Activated T-cell treated with anti-CD3 and anti-CD28 coated beads, Interleukin-2, amount 50 U/mL, for 4 hours (primary cell): ENCODE measurements around the gene MLF2. TPM values are rescaled to one million over a fixed set of nuclear protein-coding genes. Genes with fewer than 3 reads are reported as not detected.

ENCODE experiments used
- ATAC-seq, 2 donors: fragments of 200-7000 bp; cut with Tn5 transposase; one replicate each; pipeline ENCODE4 v1.10.0; 2021
- DNase-seq: peaks from one replicate; pipeline ENCODE4 v3.0.0-alpha.2; 2020
- H3K27me3 Mint-ChIP-seq: one replicate; pipeline ENCODE4 v1.8.0; 2021; ENCODE audit warnings: low read depth, mixed read lengths
- H3K36me3 Mint-ChIP-seq: one replicate; pipeline ENCODE4 v1.8.0; 2022; ENCODE audit warnings: mixed read lengths; ENCODE audit not compliant: insufficient read depth
- H3K4me1 Mint-ChIP-seq: one replicate; pipeline ENCODE4 v1.8.0; 2021; ENCODE audit warnings: low read depth, mixed read lengths
- H3K4me3 Mint-ChIP-seq: one replicate; pipeline ENCODE4 v1.8.0; 2021; ENCODE audit warnings: mild to moderate bottlenecking, moderate library complexity, mixed read lengths
- H3K9me3 Mint-ChIP-seq: one replicate; pipeline ENCODE4 v1.8.0; 2021; ENCODE audit warnings: mixed read lengths
- total RNA-seq, 3 donors: library from RNA; stranded (reverse); gene quantifications; one replicate each; pipeline ENCODE4 v1.2.1, GENCODE V29; 2021

Gene MLF2
- total RNA-seq, 3 donors from 2014 or later: 185 to 199 (median 189) TPM

GRCh38 chr12:6771509-6772330, 18.8 kb upstream of the MLF2 start:
- Mint-ChIP-seq H3K27me3 (peaks cover 39% of the 10 kb centered on the region), H3K4me3 (peak overlapping the region; percentile 77), H3K9me3 (no peaks in the 10 kb centered on the region), H3K36me3 (peaks cover 8% of the 10 kb centered on the region), H3K4me1 (peaks cover 63% of the 10 kb centered on the region)
- DNase-seq (no peak), ATAC-seq (no peak)

GRCh38 chr12:6771091-6771495, 18.2 kb upstream of the MLF2 start:
- Mint-ChIP-seq H3K4me1 (peaks cover 58% of the 10 kb centered on the region), H3K4me3 (no peak overlapping the region), H3K36me3 (peaks cover 8% of the 10 kb centered on the region), H3K9me3 (no peaks in the 10 kb centered on the region), H3K27me3 (peaks cover 35% of the 10 kb centered on the region)
- DNase-seq (no peak), ATAC-seq (no peak)

DNA sequence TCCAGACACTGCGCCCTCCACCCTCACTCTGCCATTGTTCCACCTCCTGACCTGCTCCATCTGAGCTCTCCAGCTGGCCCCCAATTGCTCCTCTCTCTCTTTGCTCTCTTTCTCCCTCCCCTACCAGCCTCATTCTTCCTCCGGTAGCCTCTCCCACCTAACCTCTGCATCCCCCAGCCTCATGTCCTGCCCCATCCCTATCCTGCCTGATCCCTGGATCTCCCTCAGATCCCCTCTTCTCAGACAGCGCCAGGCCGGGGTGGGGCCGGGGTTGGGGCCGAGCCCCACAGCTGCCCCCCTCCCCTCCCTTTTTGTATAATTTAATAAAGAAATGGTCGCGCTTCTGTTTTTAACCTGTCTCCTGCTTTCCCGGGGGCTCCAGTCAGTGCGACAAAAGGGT, 17.7 kb upstream of the MLF2 start:
- no peak overlapping the region for H3K4me3 Mint-ChIP-seq

DNA sequence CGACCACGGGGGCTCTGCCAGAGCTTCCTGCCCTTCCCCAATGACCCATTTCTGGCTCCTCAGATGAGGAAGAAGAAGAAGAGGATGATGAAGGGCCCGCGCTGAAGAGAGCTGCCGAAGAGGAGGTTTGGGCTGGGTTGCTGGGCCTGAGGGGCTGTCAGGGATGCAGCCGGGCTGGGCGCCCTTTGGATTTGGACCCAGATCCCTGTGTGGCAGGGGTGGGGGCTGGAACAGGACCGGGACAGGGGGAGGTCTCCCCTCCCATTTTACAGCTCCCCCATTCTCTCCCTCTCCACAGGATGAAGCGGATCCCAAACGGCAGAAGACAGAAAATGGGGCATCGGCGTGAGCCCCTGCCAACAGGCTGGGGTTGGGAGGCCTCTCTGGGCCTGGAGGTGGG, 17.2 kb upstream of the MLF2 start:
- DNase-seq (no peak), ATAC-seq (no peak)
- Mint-ChIP-seq H3K36me3 (peaks cover 8% of the 10 kb centered on the region), H3K4me3 (no peak overlapping the region), H3K27me3 (peaks cover 40% of the 10 kb centered on the region), H3K4me1 (peaks cover 57% of the 10 kb centered on the region), H3K9me3 (no peaks in the 10 kb centered on the region)

More for the DNA sequence above, 17.7 kb upstream of the MLF2 start:
- H3K27me3 Mint-ChIP-seq: peaks cover 37% of the 10 kb centered on the region
- H3K4me1 Mint-ChIP-seq: peaks cover 57% of the 10 kb centered on the region
- H3K9me3 Mint-ChIP-seq: no peaks in the 10 kb centered on the region
- ATAC-seq: no peak
- peaks cover 8% of the 10 kb centered on the region for H3K36me3 Mint-ChIP-seq
- DNase-seq: no peak

DNA sequence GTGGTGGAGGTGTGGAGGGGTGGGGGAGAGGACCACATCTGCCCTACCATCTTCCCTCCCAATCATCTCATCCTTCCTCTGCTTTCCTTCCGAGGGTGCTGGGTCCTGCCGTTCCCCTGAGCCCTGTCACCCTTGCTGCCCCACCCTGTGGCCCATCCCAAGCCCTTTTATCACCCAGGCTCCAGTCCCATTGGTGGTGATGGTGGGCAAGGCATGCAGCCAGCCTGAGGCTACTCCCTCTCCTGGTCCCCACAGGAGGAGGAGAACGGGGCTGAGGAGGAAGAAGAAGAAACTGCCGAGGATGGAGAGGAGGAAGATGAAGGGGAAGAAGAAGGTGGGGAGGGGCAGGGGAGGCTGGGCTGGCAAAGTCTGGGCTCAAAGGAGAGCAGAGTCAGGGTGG, 16.7 kb upstream of the MLF2 start:
- no peak for DNase-seq
- no peaks in the 10 kb centered on the region for H3K9me3 Mint-ChIP-seq
- H3K27me3 Mint-ChIP-seq: peaks cover 37% of the 10 kb centered on the region
- H3K36me3 Mint-ChIP-seq: peaks cover 4% of the 10 kb centered on the region
- ATAC-seq: no peak
- H3K4me3 Mint-ChIP-seq: no peak overlapping the region
- peaks cover 56% of the 10 kb centered on the region for H3K4me1 Mint-ChIP-seq

- Mint-ChIP-seq H3K36me3 (peaks cover 2% of the 10 kb centered on the region), H3K9me3 (no peaks in the 10 kb centered on the region), H3K27me3 (peaks cover 39% of the 10 kb centered on the region), H3K4me3 (no peak overlapping the region), H3K4me1 (peaks cover 55% of the 10 kb centered on the region)
- DNase-seq: no peak
- no peak for ATAC-seq
Measured at GRCh38 chr12:6768990-6769389, 16.0 kb upstream of the MLF2 start.

GRCh38 chr12:6768437-6768914, 15.5 kb upstream of the MLF2 start:
- ATAC-seq (no peak), DNase-seq (no peak)
- peaks cover 38% of the 10 kb centered on the region for H3K27me3 Mint-ChIP-seq
- H3K36me3 Mint-ChIP-seq: peaks cover 2% of the 10 kb centered on the region
- peaks cover 55% of the 10 kb centered on the region for H3K4me1 Mint-ChIP-seq
- H3K9me3 Mint-ChIP-seq: no peaks in the 10 kb centered on the region
- no peak overlapping the region for H3K4me3 Mint-ChIP-seq

- Mint-ChIP-seq H3K4me3 (peak overlapping the region; percentile 76), H3K36me3 (peaks cover 2% of the 10 kb centered on the region), H3K9me3 (no peaks in the 10 kb centered on the region), H3K27me3 (peaks cover 35% of the 10 kb centered on the region), H3K4me1 (peaks cover 48% of the 10 kb centered on the region)
- ATAC-seq (no peak), DNase-seq (no peak)
Measured at GRCh38 chr12:6767353-6768319, 14.7 kb upstream of the MLF2 start.

DNA sequence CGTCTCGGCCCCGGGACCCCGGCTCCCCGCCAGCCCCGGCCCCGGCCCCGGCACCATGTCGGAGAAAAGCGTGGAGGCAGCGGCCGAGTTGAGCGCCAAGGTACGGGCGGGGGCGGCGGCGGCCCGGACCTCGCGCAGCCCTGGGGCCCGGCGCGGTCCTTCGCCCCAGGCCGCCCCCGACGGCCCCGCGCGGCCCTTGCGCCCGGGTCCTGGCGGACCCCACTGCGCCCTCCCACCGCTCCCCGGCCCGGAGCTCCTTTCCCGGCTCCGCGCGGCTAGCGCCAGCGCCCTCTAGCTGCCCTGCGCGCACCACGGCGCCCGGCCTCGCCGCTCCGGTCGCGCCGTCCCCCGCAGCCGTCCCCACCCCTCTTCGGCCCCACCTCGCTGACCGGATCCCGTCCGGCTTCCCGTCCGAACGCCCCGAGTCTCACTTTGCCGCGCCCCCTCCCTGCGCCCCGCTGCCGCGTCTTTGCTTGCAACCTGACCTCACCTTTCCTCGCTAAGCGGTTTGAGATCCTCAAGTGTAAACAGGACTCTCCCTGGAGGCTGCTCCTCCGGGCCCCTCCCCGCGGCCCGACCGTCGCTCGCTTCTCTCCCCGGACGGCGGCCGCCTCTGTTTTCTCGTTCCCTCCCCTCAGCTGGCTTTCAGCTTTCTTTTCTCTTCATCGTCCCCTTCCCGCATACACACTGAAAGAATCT, 13.9 kb upstream of the MLF2 start:
- peaks cover 35% of the 10 kb centered on the region for H3K27me3 Mint-ChIP-seq
- peaks cover 41% of the 10 kb centered on the region for H3K4me1 Mint-ChIP-seq
- no peaks in the 10 kb centered on the region for H3K9me3 Mint-ChIP-seq
- peak overlapping the region; percentile 76 for H3K4me3 Mint-ChIP-seq
- ATAC-seq (peak; percentile 75 to 76), DNase-seq (no peak)
- H3K36me3 Mint-ChIP-seq: peaks cover 2% of the 10 kb centered on the region

DNA sequence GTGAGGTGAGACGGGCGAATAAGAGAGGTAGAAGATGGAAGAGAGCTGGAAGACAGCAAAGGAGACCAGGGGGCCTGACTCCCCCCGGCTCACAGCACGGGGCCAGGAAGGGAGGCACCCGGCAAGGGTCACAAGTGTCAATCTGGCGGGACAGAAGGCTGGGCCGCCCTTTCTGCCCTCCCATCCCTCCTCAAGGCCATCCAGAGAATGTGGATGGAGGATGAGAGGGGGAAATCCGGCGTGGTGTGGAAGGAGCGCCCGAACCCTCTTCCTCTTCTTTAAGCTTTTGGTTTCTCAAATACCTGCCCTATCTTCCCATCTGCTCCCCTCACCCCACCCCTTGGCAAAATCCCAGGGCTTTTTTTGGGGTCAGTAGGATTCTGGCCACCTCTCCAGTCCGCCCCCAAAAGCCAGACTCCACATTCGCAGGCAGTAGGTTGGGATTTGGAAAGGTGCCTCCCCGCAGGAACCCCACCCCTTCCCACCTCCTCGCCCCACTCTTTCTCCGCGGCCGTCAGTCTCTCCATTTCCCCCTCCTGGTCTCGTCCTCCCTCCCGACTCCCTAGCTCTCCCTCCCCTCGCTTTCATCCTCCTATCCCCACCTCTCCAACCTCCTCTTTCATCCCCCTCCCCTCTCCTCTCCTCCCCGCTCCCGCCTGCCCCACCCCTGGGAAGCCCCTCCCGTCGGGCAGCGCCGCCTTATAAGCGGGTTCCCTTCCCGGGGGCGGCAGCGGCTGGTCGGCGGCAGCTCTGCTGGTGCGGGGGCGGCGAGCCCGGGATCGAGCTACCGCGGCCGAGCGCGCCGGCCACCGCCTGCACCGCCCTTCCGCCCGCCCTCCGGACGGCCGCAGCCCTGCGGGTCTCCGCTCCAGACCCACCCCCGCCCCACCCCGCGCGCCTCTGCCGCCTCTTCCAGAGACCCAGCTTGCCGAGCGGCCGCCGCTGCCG, 13.0 kb upstream of the MLF2 start, which contains the start of gene PTMS:
PTMS (plus strand) TSS at position 730 of the 948 bp plus-strand sequence. CDS start 343 bp downstream, outside the sequence.
- Mint-ChIP-seq H3K9me3 (no peaks in the 10 kb centered on the region), H3K4me3 (peak within 1 kb of the TSS; percentile 76), H3K27me3 (peaks cover 33% of the 10 kb centered on the region), H3K36me3 (peaks cover under 1% of the 10 kb centered on the region), H3K4me1 (peaks cover 32% of the 10 kb centered on the region)
- DNase-seq (no peak), ATAC-seq (peak; percentile 11 to 20)

DNA sequence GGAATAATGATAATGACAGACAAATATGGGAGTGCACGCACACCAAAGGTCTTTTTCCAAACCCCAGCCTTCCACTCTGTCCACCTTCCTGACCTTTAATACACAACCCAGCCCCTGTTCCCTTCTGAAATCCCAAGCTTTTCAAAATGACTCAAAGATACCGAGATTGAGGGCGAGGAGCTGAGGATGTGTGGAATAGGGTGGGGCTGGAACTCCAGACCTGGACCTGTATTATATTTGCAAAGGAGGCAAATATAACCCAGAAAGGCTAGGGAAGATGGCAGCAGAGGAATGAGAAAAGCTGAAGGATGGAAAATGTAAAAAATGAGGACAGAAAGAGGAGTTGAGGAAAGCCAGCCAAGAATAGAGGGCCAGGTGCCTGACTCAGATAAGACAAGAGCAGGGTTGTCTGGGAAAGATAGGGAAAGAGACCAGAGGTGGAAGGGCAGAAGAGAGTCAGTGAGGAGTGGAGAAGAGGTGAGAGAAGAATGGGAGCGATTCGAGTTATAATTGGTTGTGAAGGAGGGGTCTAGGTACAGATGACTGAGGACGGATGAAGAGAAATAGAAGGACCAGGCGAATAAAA, 12.2 kb upstream of the MLF2 start:
- Mint-ChIP-seq H3K4me1 (peaks cover 30% of the 10 kb centered on the region), H3K9me3 (no peaks in the 10 kb centered on the region), H3K4me3 (peak overlapping the region; percentile 76), H3K36me3 (no peaks in the 10 kb centered on the region), H3K27me3 (peaks cover 31% of the 10 kb centered on the region)
- no peak for DNase-seq
- no peak for ATAC-seq

DNA sequence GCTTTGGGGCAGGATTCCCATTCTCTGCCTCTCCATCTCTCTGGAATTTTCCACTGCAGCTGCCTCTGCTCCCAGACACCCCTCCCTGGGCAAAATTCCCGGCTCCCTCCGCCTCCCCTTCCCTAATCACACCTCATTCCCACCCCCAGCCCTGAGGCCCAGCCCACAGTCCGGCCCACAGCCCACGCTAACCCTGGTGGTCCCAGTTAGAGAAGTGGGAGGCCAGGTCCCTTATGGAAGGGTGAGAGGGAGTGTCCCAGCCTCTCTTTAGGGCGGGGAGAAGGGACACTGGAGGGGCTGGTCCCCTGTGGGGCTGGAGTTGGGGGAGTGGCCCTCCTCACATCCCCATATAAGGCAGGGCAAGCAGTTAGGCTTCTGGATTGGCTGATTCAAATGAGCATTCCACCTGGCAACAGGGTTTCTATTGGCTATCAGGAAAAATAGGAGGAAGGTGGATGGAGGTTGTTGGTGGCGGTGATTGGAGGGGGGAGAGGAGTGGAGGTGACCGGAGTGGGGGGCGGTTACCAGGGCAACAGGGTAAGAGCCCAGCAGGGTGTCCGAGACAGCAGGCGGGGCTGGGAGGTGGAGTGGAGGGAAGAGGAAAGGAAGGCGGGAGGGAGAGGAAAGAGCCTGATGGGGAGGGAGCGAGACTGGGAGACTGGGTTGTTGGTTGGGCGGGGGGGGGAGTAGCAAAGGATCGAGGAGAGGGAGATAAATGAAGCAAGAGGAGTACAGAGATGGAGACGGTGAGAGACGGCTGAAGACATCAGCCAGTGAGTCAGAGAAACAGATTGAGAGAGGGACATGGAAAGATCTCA, 11.3 kb upstream of the MLF2 start:
- peak; percentile 71 to 76 for ATAC-seq
- DNase-seq: no peak
- Mint-ChIP-seq H3K4me1 (peaks cover 29% of the 10 kb centered on the region), H3K9me3 (no peaks in the 10 kb centered on the region), H3K4me3 (peak overlapping the region; percentile 25), H3K36me3 (no peaks in the 10 kb centered on the region), H3K27me3 (peaks cover 31% of the 10 kb centered on the region)
